LoVo (cell line): ENCODE measurements around the gene NTSR2.

Experiments used
- DNase-seq: peaks from one replicate; pipeline ENCODE4 v3.0.0-alpha.2; 2016; ENCODE audit warnings: low spot score

Gene NTSR2

GRCh38 chr2:11669454-11670291, at the start of gene NTSR2:
TSS of gene NTSR2 (minus strand) at chr2:11670195. CDS start at chr2:11670129, 66 bp downstream.
- DNase-seq: no peak

GRCh38 chr2:11719230-11719977, 49.4 kb upstream of the NTSR2 start:
- no peak for DNase-seq

GRCh38 chr2:11718606-11719005, 48.6 kb upstream of the NTSR2 start:
- DNase-seq: no peak

DNA sequence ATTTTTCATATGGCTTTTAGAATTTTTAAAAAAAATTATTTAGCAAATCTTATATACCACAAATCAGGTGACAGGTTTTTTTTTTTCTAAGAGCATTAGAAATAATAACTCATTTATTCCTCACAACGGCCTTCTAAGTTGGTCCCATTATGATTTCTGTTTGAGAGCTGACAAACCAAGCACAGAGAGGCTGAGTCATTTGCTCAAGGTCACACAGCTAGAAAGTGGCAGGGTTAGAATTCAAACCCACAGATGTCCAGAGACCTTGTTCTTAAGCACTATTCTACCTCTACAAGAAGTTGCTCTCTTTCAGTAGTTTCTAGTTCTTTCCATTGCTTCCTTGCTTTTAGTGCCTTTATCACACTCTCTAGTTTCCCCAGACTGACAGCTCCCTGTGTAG, 47.6 kb upstream of the NTSR2 start:
- no peak for DNase-seq

GRCh38 chr2:11716689-11717321, 46.8 kb upstream of the NTSR2 start:
- DNase-seq: no peak

GRCh38 chr2:11715987-11716652, 46.1 kb upstream of the NTSR2 start:
- no peak for DNase-seq

DNA sequence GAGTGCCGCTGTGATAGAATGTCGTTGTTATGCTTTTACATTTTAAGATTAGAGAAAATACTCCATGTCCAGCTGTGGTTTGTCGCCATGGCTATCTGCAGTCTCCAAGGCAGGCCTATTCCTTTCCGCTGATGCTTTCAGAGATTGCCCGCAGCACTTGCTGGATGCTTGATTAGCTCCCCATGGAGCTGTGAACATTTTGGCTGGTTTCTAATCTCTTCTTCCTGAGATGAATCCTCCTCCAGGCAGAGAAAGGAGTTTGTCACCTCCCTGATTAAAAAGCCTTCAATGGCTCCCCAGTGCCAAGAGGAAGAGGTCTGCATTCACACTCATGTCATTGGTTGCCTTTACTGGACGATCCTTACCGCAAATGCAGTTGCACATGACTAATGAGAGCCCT, 43.8 kb upstream of the NTSR2 start:
- DNase-seq: no peak

DNA sequence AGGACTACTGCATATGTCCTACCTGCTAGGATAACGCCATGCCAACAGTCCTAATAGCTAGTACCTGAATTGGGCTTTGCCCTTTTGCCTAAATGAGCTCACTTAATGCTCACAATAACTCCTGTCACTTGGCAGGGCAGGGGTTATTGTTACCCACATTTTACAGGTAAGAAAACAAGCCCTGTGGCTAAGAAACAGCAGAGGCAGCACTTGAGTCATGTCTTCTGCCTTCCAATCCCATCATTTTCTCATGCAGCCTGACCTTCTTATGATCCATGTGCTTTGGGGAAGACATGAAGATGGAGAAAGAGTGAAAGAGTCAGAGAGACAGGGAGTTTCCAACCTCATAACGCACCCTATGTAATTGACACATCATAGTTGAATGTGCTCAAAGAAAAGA, 42.9 kb upstream of the NTSR2 start:
- DNase-seq: no peak

DNA sequence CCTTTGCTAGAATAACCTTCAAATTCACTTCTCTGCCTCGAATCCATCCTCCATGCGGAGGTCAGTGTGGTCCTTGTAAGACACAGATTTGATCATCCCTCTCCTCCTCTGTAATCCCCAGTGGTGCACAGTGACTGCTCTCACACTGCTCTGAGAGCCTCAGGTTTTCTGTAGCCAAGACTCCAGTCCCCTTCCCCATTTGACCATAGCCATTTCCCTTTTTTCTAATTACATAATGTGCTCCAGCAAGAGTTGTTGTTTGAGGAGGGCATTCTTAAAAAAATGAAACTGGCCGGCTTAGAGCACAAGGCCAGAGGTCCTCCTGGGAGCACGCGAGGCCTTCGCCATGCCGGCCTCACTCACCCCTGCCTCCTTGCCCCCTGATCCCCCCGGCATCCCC, 41.8 kb upstream of the NTSR2 start:
- no peak for DNase-seq

- no peak for DNase-seq
Measured at GRCh38 chr2:11711354-11711716, 41.3 kb upstream of the NTSR2 start.

DNA sequence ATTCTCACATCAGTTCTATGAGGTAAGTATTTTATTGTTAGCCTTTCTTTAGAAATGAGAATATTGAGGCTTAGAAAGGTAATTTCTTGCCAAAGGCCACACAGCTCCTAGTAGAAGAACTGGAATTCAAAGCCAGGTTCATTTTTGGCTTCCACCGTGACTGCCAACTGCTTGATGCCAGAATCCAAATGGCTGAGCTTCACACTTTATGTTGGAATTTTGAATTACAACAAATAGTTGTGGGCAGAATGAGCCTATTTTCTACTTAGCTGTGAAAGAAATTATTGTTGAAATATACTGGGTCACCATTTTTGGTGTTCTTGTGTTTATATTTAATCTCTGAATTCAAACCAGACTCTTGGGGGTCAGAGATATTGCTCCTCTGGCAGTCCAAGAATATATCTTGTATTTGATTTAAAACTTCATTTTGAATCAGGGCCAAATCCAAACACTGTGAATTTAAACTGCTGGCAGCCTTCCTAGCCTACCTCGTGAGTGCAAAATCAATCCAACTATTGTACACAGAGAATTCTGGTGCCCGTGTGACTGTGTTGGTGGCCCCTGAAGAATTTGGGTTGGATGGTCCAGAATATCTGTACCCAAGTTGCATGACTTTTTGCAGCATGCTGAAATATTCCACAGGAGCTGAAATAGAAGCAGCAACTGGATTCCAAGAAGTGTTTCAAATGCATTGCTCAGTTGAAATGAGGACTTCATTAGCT, 40.8 kb upstream of the NTSR2 start:
- no peak for DNase-seq

- DNase-seq: no peak
Measured at GRCh38 chr2:11710210-11710609, 40.2 kb upstream of the NTSR2 start.

DNA sequence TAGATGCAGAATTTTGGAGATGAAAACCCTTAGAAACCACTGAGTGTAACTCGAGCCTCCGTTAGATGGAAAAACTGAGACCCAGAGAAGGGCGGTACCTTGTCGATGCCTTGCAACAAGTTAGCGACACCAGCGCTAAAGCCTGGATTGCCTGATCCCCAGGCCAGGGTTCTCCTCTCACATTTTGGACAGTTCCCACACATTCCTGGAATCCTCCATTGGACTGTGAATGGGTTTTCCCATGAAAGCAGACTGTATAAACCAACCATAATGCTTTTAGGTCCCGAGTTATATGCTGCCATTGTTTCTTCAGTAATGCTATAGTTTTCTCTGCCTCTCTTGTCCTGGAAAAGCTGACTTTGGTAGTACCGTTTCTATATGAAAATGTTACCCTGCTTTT, 39.3 kb upstream of the NTSR2 start:
- DNase-seq: no peak

DNA sequence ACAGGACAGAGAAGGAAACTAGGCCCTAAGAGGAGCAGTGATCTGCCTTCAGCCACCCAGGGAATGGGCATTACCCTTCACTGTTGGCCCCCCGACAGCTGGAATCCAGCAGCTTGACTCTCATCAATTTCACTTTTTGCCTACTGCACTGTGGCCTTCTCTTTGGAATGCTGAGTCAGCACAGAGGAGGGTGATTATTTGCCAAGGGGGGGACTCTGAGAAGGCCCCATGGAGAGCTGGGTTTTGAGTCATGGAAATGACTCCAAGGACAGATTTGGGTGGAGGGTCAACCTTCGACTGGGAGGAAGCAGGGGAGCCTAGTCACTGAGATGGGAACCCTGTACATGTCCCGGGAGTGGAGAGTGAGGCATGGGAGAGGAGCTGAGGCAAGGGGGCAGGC, 38.1 kb upstream of the NTSR2 start:
- DNase-seq: no peak

DNA sequence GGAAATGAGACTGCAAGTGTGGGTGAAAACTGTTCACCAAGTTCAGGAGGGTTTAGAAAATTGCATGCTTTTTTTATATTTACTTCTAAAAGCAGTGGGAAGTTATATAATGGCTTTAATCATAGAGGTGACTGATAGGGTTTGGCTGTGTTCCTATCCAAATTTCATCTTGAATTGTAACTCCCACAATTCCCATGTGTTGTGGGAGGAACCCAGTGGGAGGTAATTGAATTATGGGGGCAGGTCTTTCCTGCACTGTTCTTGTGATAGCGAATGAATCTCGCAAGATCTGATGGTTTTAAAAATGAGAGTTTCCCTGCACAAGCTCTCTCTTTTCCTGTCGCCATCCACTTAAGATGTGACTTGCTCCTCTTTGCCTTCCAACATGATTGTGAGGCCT, 35.7 kb upstream of the NTSR2 start:
- DNase-seq: no peak

- DNase-seq: no peak
Measured at GRCh38 chr2:11705063-11705462, 35.1 kb upstream of the NTSR2 start.

DNA sequence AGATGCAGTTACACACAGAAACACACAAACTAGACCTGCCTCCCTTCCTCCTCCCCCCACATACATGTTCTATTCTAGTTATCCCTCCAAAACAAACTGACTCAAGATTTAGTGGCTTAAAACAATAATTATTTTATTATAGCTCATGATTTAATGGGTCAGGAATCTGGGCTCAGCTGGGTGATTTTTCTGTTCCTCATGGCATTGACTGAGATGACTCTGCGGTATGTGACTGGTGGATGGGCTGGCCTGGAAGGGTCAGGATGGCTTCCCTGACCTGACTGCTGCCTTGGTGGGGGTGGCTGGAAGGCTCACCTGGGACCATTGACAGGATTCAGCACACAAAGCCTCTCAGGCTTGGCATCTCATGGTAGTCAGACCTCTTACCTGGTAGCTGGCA, 33.7 kb upstream of the NTSR2 start:
- no peak for DNase-seq

- DNase-seq: no peak
Measured at GRCh38 chr2:11702946-11703345, 33.0 kb upstream of the NTSR2 start.

GRCh38 chr2:11701751-11702301, 31.8 kb upstream of the NTSR2 start:
- no peak for DNase-seq

DNA sequence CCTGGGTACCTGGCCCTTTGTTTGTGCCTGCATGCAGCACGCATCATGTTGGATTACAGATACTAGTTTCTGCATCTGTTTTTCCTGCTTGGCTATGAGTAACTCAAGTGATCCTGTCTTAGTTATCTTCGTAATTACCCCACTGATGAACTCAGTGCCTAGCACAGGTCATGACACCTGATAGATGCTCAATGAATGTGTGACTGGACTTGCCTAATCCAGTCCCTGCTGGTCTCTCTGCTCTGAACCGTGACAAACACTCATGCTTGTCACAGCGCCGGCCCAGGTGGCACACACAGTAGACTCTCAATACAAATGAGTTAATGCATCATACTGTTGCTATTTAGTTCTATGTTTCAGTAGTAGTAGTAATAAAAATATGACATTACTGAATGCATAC, 31.2 kb upstream of the NTSR2 start:
- no peak for DNase-seq
